Jurkat, Clone E6-1 (cell line): ENCODE measurements around the gene MMEL1. TPM values are rescaled to one million over a fixed set of nuclear protein-coding genes. Genes with fewer than 3 reads are reported as not detected.
"Not testable (repeated sequence)": the region's sequence is repeated elsewhere in the genome, so short reads cannot be mapped to it uniquely, and the experiment has no call there.

Experiments
- DNase-seq: peaks from one replicate; pipeline ENCODE4 v3.0.0-alpha.2; 2011; ENCODE audit warnings: low read depth, low spot score
- H3K4me3 ChIP-seq: 2 replicates; pipeline ENCODE4 v1.5.1; 2011; ENCODE audit warnings: mild to moderate bottlenecking, low read length, control low read depth, moderate library complexity
- polyA plus RNA-seq: library from polyadenylated mRNA; unstranded; fragments of >200 nt; gene quantifications from one replicate; pipeline ENCODE4 v1.2.1, GENCODE V29; 2012; ENCODE audit warnings: missing spikeins; ENCODE audit not compliant: insufficient read length, insufficient read depth

Gene MMEL1
- polyA plus RNA-seq, result not detected

GRCh38 chr1:2632561-2633361 lies at the start of gene MMEL1:
Gene MMEL1, minus strand, starts transcription at chr1:2633016. Its CDS starts 3,532 bp downstream, at chr1:2629484.
- H3K4me3 ChIP-seq, result no peak within 1 kb of the TSS
- DNase-seq, result no peak

GRCh38 chr1:2676726-2677125 lies 43.9 kb upstream of the MMEL1 start:
- H3K4me3 ChIP-seq, DNase-seq: not testable (repeated sequence)

- not testable (repeated sequence) for DNase-seq, H3K4me3 ChIP-seq
Observed at GRCh38 chr1:2671656-2672055, 38.8 kb upstream of the MMEL1 start.

GRCh38 chr1:2659806-2660205 lies 27.0 kb upstream of the MMEL1 start:
- not testable (repeated sequence) for DNase-seq, H3K4me3 ChIP-seq

GRCh38 chr1:2657909-2658308 lies 25.1 kb upstream of the MMEL1 start:
- not testable (repeated sequence) for DNase-seq, H3K4me3 ChIP-seq

GRCh38 chr1:2657124-2657523 lies 24.3 kb upstream of the MMEL1 start:
- not testable (repeated sequence) for DNase-seq, H3K4me3 ChIP-seq

GRCh38 chr1:2655598-2656434 lies 23.0 kb upstream of the MMEL1 start:
- not testable (repeated sequence) for H3K4me3 ChIP-seq, DNase-seq

GRCh38 chr1:2654443-2654948 lies 21.7 kb upstream of the MMEL1 start:
- not testable (repeated sequence) for H3K4me3 ChIP-seq, DNase-seq

- not testable (repeated sequence) for H3K4me3 ChIP-seq, DNase-seq
Observed at GRCh38 chr1:2653741-2654442, 21.1 kb upstream of the MMEL1 start.

- not testable (repeated sequence) for H3K4me3 ChIP-seq, DNase-seq
Observed at GRCh38 chr1:2652926-2653571, 20.2 kb upstream of the MMEL1 start.

GRCh38 chr1:2652152-2652925 lies 19.5 kb upstream of the MMEL1 start:
- DNase-seq, H3K4me3 ChIP-seq: not testable (repeated sequence)

- H3K4me3 ChIP-seq, result no peak overlapping the region
- no peak for DNase-seq
Observed at GRCh38 chr1:2650967-2651645, 18.3 kb upstream of the MMEL1 start.

- no peak for DNase-seq
- H3K4me3 ChIP-seq, result no peak overlapping the region
Observed at GRCh38 chr1:2646837-2647236, 14.0 kb upstream of the MMEL1 start.

- H3K4me3 ChIP-seq, result no peak overlapping the region
- no peak for DNase-seq
Observed at GRCh38 chr1:2645776-2646175, 13.0 kb upstream of the MMEL1 start.

- no peak for DNase-seq
Observed at GRCh38 chr1:2645143-2645542, 12.3 kb upstream of the MMEL1 start.

GRCh38 chr1:2644591-2645101 lies 11.8 kb upstream of the MMEL1 start:
- H3K4me3 ChIP-seq, result no peak overlapping the region
- no peak for DNase-seq

More at GRCh38 chr1:2645143-2645542, 12.3 kb upstream of the MMEL1 start:
- no peak overlapping the region for H3K4me3 ChIP-seq

- no peak for DNase-seq
- H3K4me3 ChIP-seq, result no peak overlapping the region
Observed at GRCh38 chr1:2644171-2644570, 11.4 kb upstream of the MMEL1 start.
